Inflammatory macrophage treated with lipopolysaccharide for 4 hours (primary cell): ENCODE data around the gene PASK.

Experiments used
- DNase-seq: peaks from one replicate; pipeline ENCODE4 v3.0.0-alpha.2; 2020

PASK gene

DNA sequence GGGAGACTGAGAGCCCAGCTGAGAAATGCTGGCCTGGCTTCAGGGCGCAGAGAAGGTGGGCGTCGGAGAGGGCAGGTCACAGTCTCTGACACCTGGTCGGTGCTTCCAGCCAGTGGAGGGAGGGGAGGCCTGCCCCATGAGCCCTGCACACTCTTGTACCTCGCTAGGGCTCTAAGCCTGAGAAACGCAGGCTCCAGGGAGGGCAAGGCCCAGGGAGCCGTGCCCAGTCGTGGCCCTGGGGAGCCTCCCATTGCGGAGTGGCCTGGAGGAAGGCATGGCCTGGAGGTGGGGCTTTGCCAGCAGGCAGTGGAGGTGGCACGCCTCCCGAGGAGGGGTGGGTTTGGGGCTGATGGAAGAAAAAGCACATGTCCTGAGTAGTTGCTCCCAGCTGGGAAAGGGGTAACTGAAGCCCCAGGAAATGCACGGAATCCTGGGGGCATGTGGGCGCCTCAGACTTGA, 86.2 kb downstream of the PASK start:
- DNase-seq = no peak

DNA sequence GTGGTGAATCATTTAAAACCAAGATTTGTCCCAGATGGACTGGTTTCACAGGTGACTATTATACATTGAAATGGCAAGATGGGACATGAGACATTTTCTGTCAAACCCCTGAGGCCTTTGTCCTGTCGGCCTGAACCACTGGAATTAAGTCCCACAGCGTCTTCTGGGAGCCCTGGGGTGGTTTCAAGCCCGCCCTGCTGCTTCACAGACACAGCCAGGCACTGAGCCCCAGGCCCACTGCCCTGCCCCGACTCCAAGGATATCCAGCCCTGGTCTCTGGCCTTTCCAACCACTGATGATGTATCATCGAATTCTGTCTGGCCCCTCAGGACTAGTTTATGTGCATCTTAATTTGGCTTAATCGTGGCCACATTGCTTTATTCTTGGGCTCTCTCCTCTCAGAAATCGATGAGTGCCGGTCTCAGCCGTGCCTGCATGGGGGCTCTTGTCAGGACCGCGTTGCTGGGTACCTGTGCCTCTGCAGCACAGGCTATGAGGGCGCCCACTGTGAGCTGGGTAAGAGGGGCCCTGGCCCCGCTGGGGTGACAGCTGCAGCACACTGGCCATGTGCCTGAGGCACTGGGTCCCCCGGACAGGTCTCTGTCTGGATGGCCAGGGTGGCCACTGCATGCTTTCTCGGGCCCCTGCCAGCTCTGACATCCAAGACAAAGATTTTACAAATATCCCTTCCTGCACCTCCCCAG, 86.7 kb downstream of the PASK start:
- no peak for DNase-seq

GRCh38 chr2:241061275-241061674, 88.0 kb downstream of the PASK start:
- DNase-seq = no peak
